A172 (cell line): ENCODE measurements around the gene DDR1. TPM values are rescaled to one million over a fixed set of nuclear protein-coding genes. Genes with fewer than 3 reads are reported as not detected.
A peak's percentile ranks its signal among the peaks of the same experiment; 100 is the strongest.
"Not testable (repeated sequence)": the region's sequence is repeated elsewhere in the genome, so short reads cannot be mapped to it uniquely, and the experiment has no call there.

Experiments used
- DNase-seq: peaks from one replicate; pipeline ENCODE4 v3.0.0-alpha.2; 2015; ENCODE audit warnings: low spot score
- total RNA-seq: library from RNA; depleted of rRNA; stranded (reverse); fragments of >200 nt; shearing (Covaris generic); gene quantifications from 2 replicates; pipeline ENCODE4 v1.2.3, GENCODE V29; 2014

The DDR1 gene
- total RNA-seq, 1 experiment from 2014 or later: 39.0 TPM

- no peak for DNase-seq
Measured at GRCh38 chr6:30917487-30917886, 33.2 kb downstream of the DDR1 start.

GRCh38 chr6:30918670-30919069 lies 34.4 kb downstream of the DDR1 start:
- DNase-seq: no peak

- peak; percentile 10 for DNase-seq
Measured at GRCh38 chr6:30922447-30922852, 38.1 kb downstream of the DDR1 start.

GRCh38 chr6:30924040-30924627 lies 39.8 kb downstream of the DDR1 start:
- DNase-seq: not testable (repeated sequence)

- DNase-seq: peak; percentile 7
Measured at GRCh38 chr6:30926644-30927043, 42.3 kb downstream of the DDR1 start.

GRCh38 chr6:30927080-30927479 lies 42.8 kb downstream of the DDR1 start:
- DNase-seq: not testable (repeated sequence)

- no peak for DNase-seq
Measured at GRCh38 chr6:30928677-30929076, 44.4 kb downstream of the DDR1 start.

GRCh38 chr6:30930506-30930905 lies 46.2 kb downstream of the DDR1 start:
- DNase-seq: no peak

GRCh38 chr6:30931272-30931671 lies 47.0 kb downstream of the DDR1 start:
- DNase-seq: no peak

- no peak for DNase-seq
Measured at GRCh38 chr6:30931969-30932645, 47.8 kb downstream of the DDR1 start, which contains the start of gene SFTA2. Gene SFTA2 (minus strand): TSS chr6:30932170. CDS start chr6:30932096, 74 bp downstream.

GRCh38 chr6:30932665-30933365 lies 48.5 kb downstream of the DDR1 start:
- DNase-seq: no peak

- no peak for DNase-seq
Measured at GRCh38 chr6:30935018-30935417, 50.7 kb downstream of the DDR1 start.

GRCh38 chr6:30937265-30937664 lies 52.9 kb downstream of the DDR1 start:
- no peak for DNase-seq

- no peak for DNase-seq
Measured at GRCh38 chr6:30938730-30939129, 54.4 kb downstream of the DDR1 start.

- no peak for DNase-seq
Measured at GRCh38 chr6:30939473-30939872, 55.2 kb downstream of the DDR1 start.

GRCh38 chr6:30940361-30940986 lies 56.2 kb downstream of the DDR1 start, which contains the start of gene MUCL3:
Gene MUCL3 (plus strand): TSS chr6:30940973. CDS start chr6:30941000, 27 bp downstream.
- no peak for DNase-seq

GRCh38 chr6:30942338-30943060 lies 58.2 kb downstream of the DDR1 start:
- DNase-seq: peak; percentile 90

GRCh38 chr6:30944051-30944450 lies 59.7 kb downstream of the DDR1 start:
- DNase-seq: no peak

GRCh38 chr6:30945281-30945680 lies 61.0 kb downstream of the DDR1 start:
- DNase-seq: no peak

- no peak for DNase-seq
Measured at GRCh38 chr6:30947231-30947630, 62.9 kb downstream of the DDR1 start.

GRCh38 chr6:30948811-30949210 lies 64.5 kb downstream of the DDR1 start:
- DNase-seq: no peak
